Measurements from ENCODE around the gene CCDC9B.

Gene CCDC9B

DNA sequence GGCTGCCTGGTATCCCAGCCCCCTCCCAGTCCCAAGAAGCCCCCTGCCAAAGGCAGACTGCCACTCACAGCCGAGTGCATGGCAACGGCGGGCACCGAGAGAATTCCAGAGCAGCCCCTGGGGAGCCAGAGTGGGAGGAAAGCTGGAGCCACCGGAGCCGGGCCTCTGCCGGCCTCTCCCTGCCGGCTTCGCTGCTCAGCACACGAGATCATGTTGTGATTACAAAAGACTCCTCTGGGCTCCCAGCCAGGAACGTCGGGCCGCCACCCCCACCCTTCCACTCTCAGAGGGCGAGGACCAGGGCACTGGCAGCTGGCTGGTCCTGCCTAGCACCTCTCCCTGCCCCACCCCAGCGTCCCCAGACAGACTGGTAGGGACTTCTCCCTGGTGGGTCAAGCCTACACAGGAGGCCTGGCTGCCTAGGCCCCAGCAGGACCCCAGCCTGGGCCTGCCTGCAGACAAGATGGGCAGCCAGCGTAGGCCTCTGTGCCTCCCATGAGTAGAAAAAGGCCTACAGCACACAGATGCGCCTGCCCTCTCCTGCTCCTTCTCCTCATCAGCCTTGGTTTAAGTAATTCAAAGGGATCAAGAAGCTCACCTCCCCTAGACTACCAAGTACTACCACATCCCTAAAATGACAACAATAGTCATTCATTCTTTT is at the start of gene CCDC9B:
TSS of gene CCDC9B (minus strand) at position 200 of the 661 bp plus-strand sequence. CDS start at position 80, 120 bp downstream.
- peak; percentile 90 for DNase-seq

- no peak for DNase-seq
These were observed 49.3 kb upstream of the CCDC9B start for GRCh38 chr15:40389824-40390595.

GRCh38 chr15:40388941-40389823 is 48.4 kb upstream of the CCDC9B start:
- no peak for DNase-seq

DNA sequence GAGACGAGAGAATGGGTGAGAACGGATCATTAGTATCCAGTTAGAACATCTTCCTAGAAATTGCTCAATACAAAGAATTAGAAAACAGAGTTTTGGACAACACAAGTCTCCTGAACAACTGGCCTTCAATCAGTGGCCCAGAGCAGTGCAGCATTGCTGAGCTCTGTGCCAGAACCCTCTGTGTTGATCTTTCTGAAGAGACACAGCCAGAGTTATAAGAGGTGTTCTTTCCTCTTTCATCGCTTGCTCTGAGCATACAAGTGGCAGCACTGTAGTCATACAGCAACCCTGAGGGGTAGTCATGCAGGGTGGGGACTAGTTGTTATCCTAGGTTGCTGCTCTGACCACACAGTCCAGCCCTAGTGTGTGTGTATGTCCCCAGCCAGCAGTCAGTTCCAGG is 45.7 kb upstream of the CCDC9B start:
- DNase-seq = no peak

GRCh38 chr15:40382580-40383456 is 42.1 kb upstream of the CCDC9B start, which contains the start of gene KNSTRN:
KNSTRN (plus strand) TSS chr15:40382721; CDS start chr15:40382836, 115 bp downstream.
- peak; percentile 94 for DNase-seq

- DNase-seq = no peak
These were observed 41.2 kb upstream of the CCDC9B start for GRCh38 chr15:40381818-40382529.

DNA sequence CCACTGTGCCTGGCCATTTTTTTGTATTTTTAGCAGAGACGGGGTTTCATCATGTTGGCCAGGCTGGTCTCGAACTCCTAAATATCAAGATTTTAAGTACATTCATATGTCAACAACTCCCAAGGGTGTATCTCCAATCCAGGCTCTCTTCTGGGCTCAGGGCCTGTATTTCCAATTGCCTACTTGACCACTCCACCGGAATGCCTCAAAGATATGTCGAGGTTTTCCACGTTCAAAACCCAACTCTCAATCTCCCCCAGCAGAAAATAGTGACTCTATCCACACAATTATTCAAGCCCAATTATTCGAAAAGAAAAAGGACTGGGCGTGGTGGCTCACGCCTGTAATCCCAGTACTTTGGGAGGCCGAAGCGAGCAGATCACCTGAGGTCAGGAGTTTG is 39.9 kb upstream of the CCDC9B start:
- no peak for DNase-seq

- DNase-seq = no peak
These were observed 39.1 kb upstream of the CCDC9B start for GRCh38 chr15:40379853-40380252.

DNA sequence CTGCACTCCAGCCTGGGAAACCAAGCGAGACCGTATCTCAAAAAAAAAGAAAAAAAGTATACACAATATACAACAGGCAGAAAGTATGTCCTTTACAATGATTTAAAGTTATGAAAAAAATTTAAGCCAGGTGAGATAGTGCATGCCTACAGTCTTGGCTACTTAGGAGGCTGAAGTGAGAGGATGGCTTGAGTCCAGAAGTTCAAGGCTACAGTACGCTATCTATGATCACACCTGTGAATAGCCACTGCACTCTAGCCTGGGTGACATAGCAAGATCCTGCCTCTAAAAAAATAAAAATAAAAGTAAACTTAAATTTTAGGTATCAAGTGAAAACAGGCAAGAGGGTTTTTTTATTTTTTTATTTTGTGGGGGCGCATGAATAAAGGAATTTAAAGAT is 38.6 kb upstream of the CCDC9B start:
- no peak for DNase-seq

GRCh38 chr15:40377606-40378005 is 36.9 kb upstream of the CCDC9B start:
- DNase-seq = no peak

DNA sequence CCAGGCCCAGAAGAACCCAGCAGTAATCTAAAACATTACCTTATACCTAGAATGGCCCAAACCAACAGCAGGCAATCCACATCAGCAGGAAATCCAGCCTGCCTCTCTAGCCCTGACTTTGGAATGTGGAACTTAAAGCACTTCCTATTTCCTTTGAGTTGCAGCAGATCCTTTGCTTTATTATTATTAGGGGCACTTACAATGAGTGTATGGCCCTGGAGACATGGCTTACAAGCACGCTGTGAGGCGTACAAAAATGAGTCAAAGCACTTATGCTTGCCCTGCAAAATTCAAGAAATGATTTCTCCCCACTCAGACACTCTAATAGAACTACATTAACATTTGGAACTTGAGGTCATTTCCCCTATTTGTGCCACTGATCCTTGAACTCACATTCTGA is 32.2 kb upstream of the CCDC9B start:
- no peak for DNase-seq

DNA sequence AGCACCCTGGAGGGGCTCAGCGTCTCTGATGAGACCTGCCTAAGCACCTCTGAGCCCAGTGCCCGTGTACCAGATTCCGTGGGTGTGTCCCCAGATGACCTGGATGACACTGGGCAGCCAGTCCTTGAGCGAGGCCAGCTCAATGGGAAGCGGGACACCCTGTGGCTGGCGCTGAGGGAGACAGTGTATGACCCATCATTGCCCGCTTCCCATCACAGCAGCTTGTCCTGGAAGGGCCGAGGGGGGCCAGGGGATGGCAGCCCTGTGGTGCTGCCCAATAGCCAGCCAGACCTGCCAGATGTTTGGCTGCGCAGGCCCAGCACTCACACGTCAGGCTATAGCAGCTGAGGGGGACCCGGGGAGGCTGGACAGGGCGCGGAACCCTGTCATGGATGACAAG is 29.2 kb upstream of the CCDC9B start:
- no peak for DNase-seq

GRCh38 chr15:40369474-40369869 is 28.7 kb upstream of the CCDC9B start:
- DNase-seq = no peak

DNA sequence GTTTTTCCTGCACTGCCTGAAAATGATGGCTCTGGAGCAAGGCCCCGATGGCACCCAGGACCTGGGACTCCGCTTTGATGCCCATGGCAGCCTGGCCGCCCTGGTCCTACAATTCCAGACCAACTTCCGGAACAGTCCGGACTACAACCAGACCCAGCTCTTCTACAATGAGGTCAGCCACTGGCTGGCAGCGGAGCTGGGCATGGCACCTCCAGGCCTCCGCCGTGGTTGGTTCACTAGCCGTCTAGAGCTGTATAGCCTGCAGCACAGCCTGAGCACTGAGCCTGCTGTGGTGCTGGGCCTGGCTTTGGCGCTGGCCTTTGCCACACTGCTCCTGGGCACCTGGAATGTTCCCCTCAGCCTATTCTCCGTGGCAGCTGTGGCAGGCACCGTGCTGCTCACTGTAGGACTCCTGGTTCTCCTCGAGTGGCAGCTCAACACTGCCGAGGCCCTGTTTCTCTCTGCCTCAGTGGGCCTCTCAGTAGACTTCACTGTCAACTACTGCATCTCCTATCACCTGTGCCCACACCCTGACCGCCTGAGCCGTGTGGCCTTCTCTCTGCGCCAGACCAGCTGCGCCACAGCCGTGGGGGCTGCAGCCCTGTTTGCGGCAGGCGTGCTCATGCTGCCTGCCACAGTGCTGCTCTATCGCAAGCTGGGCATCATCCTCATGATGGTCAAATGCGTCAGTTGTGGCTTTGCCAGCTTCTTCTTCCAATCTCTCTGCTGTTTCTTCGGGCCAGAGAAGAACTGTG is 28.2 kb upstream of the CCDC9B start:
- no peak for DNase-seq

GRCh38 chr15:40367686-40368611 is 27.2 kb upstream of the CCDC9B start:
- no peak for DNase-seq

GRCh38 chr15:40367371-40367685 is 26.6 kb upstream of the CCDC9B start:
- DNase-seq = no peak

DNA sequence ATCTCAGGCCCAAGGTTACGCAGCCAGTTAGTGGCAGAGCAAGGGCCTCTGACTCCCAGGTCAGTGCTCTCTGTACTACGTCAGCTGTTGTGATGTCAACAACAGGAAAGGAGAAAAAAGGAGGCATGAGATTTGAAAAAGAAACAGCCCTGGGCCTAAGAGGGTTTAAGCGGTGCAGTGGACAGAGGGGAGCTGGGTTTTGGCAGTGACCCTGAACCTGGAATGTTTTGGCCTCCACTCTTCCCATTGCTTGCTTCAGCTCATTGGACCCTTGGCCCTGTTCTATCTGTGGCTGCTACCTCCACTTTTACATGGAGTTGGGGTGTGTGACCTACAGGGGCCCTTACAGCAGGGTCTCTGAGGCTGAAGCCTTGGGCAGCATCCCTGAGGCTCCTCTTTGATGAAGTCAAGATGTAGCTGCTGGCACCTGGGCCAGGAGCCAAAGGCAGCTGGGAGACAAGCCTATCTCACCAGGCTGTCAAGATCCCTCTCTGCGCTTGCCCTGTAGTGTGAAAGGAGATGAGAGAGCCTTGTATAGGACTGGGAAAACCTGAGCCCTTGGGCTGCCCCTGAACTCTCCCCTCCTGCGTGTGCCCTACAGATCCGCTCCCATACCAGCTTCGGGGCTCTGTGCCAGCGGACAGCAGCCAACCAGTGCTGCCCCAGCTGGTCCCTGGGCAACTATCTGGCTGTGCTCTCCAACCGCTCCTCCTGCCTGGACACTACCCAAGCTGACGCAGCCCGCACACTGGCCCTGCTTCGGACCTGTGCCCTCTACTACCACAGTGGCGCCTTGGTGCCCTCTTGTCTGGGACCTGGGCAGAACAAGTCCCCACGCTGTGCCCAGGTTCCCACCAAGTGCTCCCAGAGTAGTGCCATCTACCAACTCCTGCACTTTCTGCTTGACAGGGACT is 26.0 kb upstream of the CCDC9B start:
- no peak for DNase-seq

GRCh38 chr15:40365624-40366456 is 25.1 kb upstream of the CCDC9B start:
- DNase-seq = no peak
